PFSK-1 (cell line): ENCODE results near the gene LCN1.

ENCODE experiments used
- POLR2AphosphoS5 ChIP-seq: IDR thresholded peaks from 2 replicates; pipeline ENCODE4 v1.6.1; 2012; ENCODE audit warnings: low read depth, mild to moderate bottlenecking, control low read depth, low read length, moderate library complexity
- REST ChIP-seq, 2 experiments: IDR thresholded peaks; 2 replicates each; pipeline versions ENCODE4 v1.6.1 to v1.8.0; 2011 to 2012; ENCODE audit warnings: low read depth in 2 of 2, low read length in 2 of 2, control low read depth in 1 of 2, inconsistent platforms in 1 of 2, mild to moderate bottlenecking in 1 of 2, moderate library complexity in 1 of 2; ENCODE audit not compliant: insufficient read depth in 1 of 2
- SIN3A ChIP-seq: IDR thresholded peaks from 2 replicates; pipeline ENCODE4 v1.6.1; 2012; ENCODE audit warnings: mild to moderate bottlenecking, low read length, moderate library complexity, borderline replicate concordance; ENCODE audit not compliant: insufficient read depth
- TAF1 ChIP-seq: IDR thresholded peaks from 2 replicates; pipeline ENCODE4 v1.6.1; 2012; ENCODE audit warnings: low read length, control low read depth, borderline replicate concordance; ENCODE audit not compliant: insufficient read depth

- no peak for TF ChIP-seq SIN3A
- no peak for TF ChIP-seq REST (IDR thresholded peaks at IDR 0.05; ENCODE audit: insufficient read depth in 1 of 2, low read depth in 2 of 2, low read length in 2 of 2)
- TF ChIP-seq TAF1, result no peak
- no peak for TF ChIP-seq POLR2AphosphoS5
Observed at GRCh38 chr9:135552021-135552697, 30.9 kb downstream of the LCN1 start.
